IMR-90 (cell line): ENCODE measurements around the gene MLYCD. TPM values are rescaled to one million over a fixed set of nuclear protein-coding genes. Genes with fewer than 3 reads are reported as not detected.

Source experiments
- ATAC-seq: fragments of 200-7000 bp; cut with Tn5 transposase; 2 replicates; pipeline ENCODE4 v1.9.1; 2020; ENCODE audit warnings: low read depth, mild to moderate bottlenecking, moderate library complexity
- BruUV-seq: library from RNA; stranded (reverse); fragments of 400-500 nt; replicated peaks from 2 replicates; lab custom pipeline; 2021; lab: Mats Ljungman, UMichigan
- CTCF ChIA-PET: fragments of 300-600 bp; formaldehyde crosslinking; extraction: SDS; loops from one replicate; lab custom pipeline; 2021; ENCODE audit warnings: antibody characterized with exemption; lab: Yijun Ruan, JAX
- POLR2A ChIA-PET: fragments of 300-600 bp; sonication (Branson Sonifier 250); formaldehyde crosslinking; loops from one replicate; lab custom pipeline; 2022; ENCODE audit warnings: antibody characterized with exemption; ENCODE audit not compliant: unreplicated experiment; lab: Charles Lee
- DNase-seq: peaks from one replicate; pipeline ENCODE4 v3.0.0; 2013
- H2AFZ ChIP-seq: replicated peaks from 2 replicates; pipeline ENCODE3; 2013; ENCODE audit warnings: low read length, mild to moderate bottlenecking; ENCODE audit not compliant: poor library complexity
- H2AK5ac ChIP-seq: 2 replicates; pipeline ENCODE4 v1.6.1; 2013; ENCODE audit warnings: low read depth, low read length, inconsistent platforms
- H2AK9ac ChIP-seq: replicated peaks from 2 replicates; pipeline ENCODE3; 2013; ENCODE audit warnings: mild to moderate bottlenecking, low read depth, low read length, moderate library complexity; ENCODE audit not compliant: poor library complexity
- H2BK120ac ChIP-seq: 2 replicates; pipeline ENCODE4 v1.6.1; 2013; ENCODE audit warnings: low read depth, low read length, inconsistent platforms
- H2BK15ac ChIP-seq: 3 replicates; pipeline ENCODE4 v1.6.1; 2013; ENCODE audit warnings: low read depth, low read length, inconsistent platforms
- H2BK20ac ChIP-seq: 2 replicates; pipeline ENCODE4 v1.6.1; 2013; ENCODE audit warnings: low read depth, mild to moderate bottlenecking, inconsistent platforms, low read length, moderate library complexity
- H2BK5ac ChIP-seq: 2 replicates; pipeline ENCODE4 v1.6.1; 2013; ENCODE audit warnings: mild to moderate bottlenecking, low read depth, low read length, inconsistent platforms; ENCODE audit not compliant: poor library complexity, severe bottlenecking
- H3K14ac ChIP-seq: replicated peaks from 2 replicates; pipeline ENCODE4 v1.6.1; 2013; ENCODE audit warnings: low read depth, low read length, inconsistent platforms
- H3K18ac ChIP-seq: 2 replicates; pipeline ENCODE4 v1.6.1; 2013; ENCODE audit warnings: low read depth, low read length, control low read depth
- H3K23ac ChIP-seq: 2 replicates; pipeline ENCODE4 v1.6.1; 2013; ENCODE audit warnings: low read depth, low read length, inconsistent platforms
- H3K27ac ChIP-seq: 2 replicates; pipeline ENCODE4 v1.5.1; 2013; ENCODE audit warnings: mild to moderate bottlenecking, control low read depth, low read length; ENCODE audit not compliant: insufficient read depth
- H3K27me3 ChIP-seq: 2 replicates; pipeline ENCODE4 v1.6.1; 2013; ENCODE audit warnings: low read length; ENCODE audit not compliant: control insufficient read depth, insufficient read depth
- H3K36me3 ChIP-seq: 2 replicates; pipeline ENCODE4 v1.6.1; 2013; ENCODE audit warnings: low read length, mixed read lengths; ENCODE audit not compliant: control insufficient read depth, insufficient read depth
- H3K4ac ChIP-seq: 2 replicates; pipeline ENCODE4 v1.6.1; 2013; ENCODE audit warnings: low read depth, low read length, inconsistent platforms
- H3K4me1 ChIP-seq: 2 replicates; pipeline ENCODE4 v1.6.1; 2013; ENCODE audit warnings: low read length, mixed read lengths; ENCODE audit not compliant: control insufficient read depth, insufficient read depth
- H3K4me2 ChIP-seq: 2 replicates; pipeline ENCODE4 v1.6.1; 2013; ENCODE audit warnings: low read depth, mild to moderate bottlenecking, control low read depth, low read length, moderate library complexity
- H3K4me3 ChIP-seq: 2 replicates; pipeline ENCODE4 v1.5.1; 2013; ENCODE audit warnings: low read depth, mild to moderate bottlenecking, control low read depth, low read length, moderate library complexity; ENCODE audit not compliant: insufficient read depth
- H3K56ac ChIP-seq: 2 replicates; pipeline ENCODE4 v1.6.1; 2013; ENCODE audit warnings: low read length, inconsistent platforms; ENCODE audit not compliant: insufficient read depth; ENCODE audit errors: extremely low read depth
- H3K79me1 ChIP-seq, 2 experiments: 2 replicates each; pipeline ENCODE4 v1.6.1; 2013; ENCODE audit warnings: low read length in 2 of 2, inconsistent platforms in 1 of 2, low read depth in 1 of 2
- H3K9ac ChIP-seq: 2 replicates; pipeline ENCODE4 v1.6.1; 2013; ENCODE audit warnings: low read depth, low read length, control low read depth
- H3K9me1 ChIP-seq: 2 replicates; pipeline ENCODE4 v1.6.1; 2013; ENCODE audit warnings: low read length, inconsistent platforms; ENCODE audit not compliant: insufficient read depth
- H3K9me3 ChIP-seq: 2 replicates; pipeline ENCODE4 v1.6.1; 2013; ENCODE audit warnings: low read length; ENCODE audit not compliant: control insufficient read depth, insufficient read depth
- H4K20me1 ChIP-seq: 2 replicates; pipeline ENCODE4 v1.6.1; 2013; ENCODE audit warnings: low read length, inconsistent platforms; ENCODE audit not compliant: insufficient read depth
- H4K5ac ChIP-seq: 2 replicates; pipeline ENCODE4 v1.6.1; 2013; ENCODE audit warnings: mild to moderate bottlenecking, low read depth, low read length, control low read depth
- H4K8ac ChIP-seq, 2 experiments: 2 replicates each; pipeline ENCODE4 v1.6.1; 2013; ENCODE audit warnings: low read depth in 2 of 2, low read length in 2 of 2, control low read depth in 1 of 2, inconsistent platforms in 1 of 2
- H4K91ac ChIP-seq: 2 replicates; pipeline ENCODE4 v1.6.1; 2013; ENCODE audit warnings: low read depth, low read length, inconsistent platforms; ENCODE audit not compliant: insufficient read depth
- CEBPB ChIP-seq: IDR thresholded peaks from 2 replicates; pipeline ENCODE4 v1.6.1; 2012; ENCODE audit warnings: low read depth, low read length, improper control_type of control experiment
- RAD21 ChIP-seq: IDR thresholded peaks from 2 replicates; pipeline ENCODE4 v1.6.1; 2012; ENCODE audit warnings: low read length, improper control_type of control experiment
- WGBS, 2 experiments: methylation state at CpG; one replicate each; pipeline versions ENCODE4 v1.1.5 to v1.1.7; 2013; ENCODE audit warnings: missing lambda C conversion rate in 2 of 2; ENCODE audit not compliant: insufficient read length in 1 of 2; ENCODE audit errors: extremely low coverage in 2 of 2; 5-methylcytosine and 5-hydroxymethylcytosine counted together
- dilution Hi-C: fragments of 300-500 bp; cut with HindIII; formaldehyde crosslinking; loops from one replicate; pipeline ENCODE4 v1.14.3; 2018; ENCODE audit warnings: low sequenced_read_pairs; ENCODE audit not compliant: unreplicated experiment
- in situ Hi-C: fragments of 300-500 bp; cut with MboI; formaldehyde crosslinking; loops from 3 replicates; pipeline ENCODE4 v1.14.3; 2019; ENCODE audit warnings: low sequenced_read_pairs, inconsistent platforms, mixed read lengths
- intact Hi-C: fragments of 100-400 bp; cut with micrococcal nuclease; formaldehyde crosslinking; loops from 2 replicates; pipeline ENCODE4 v1.10.0; 2022
- polyA plus RNA-seq, 3 experiments: library from polyadenylated mRNA; depleted of rRNA; stranded (reverse); fragments of >200 nt; gene quantifications; 2 replicates each; pipeline ENCODE4 v1.2.3, GENCODE V29; 2012; ENCODE audit warnings: low replicate concordance in 1 of 3
- total RNA-seq: library from RNA; depleted of rRNA; stranded (reverse); fragments of >200 nt; gene quantifications from 2 replicates; pipeline ENCODE4 v1.2.3, GENCODE V29; 2012

MLYCD gene
- total and polyA plus RNA-seq, 2 of the 4 experiments (the other 2 are of a cell fraction): 1.9 to 2.7 TPM

- Histone ChIP-seq H2AFZ (no peak overlapping the region), H2BK20ac (no peak overlapping the region), H3K56ac (no peak overlapping the region), H3K36me3 (peaks cover 37% of the 10 kb centered on the region), H3K9ac (no peak overlapping the region), H2BK5ac (no peak overlapping the region), H4K5ac (no peak overlapping the region), H2AK9ac (peak overlapping the region; percentile 47), H3K14ac (no peak overlapping the region), H3K4me3 (no peak overlapping the region), H2BK15ac (no peak overlapping the region), H3K18ac (no peak overlapping the region), H3K27me3 (no peaks in the 10 kb centered on the region), H3K9me1 (no peaks in the 10 kb centered on the region), H4K91ac (no peak overlapping the region), H4K20me1 (peaks cover 21% of the 10 kb centered on the region; the same call in 1 of the 2 replicates), H4K8ac (no peak overlapping the region), H2AK5ac (no peak overlapping the region), H3K27ac (no peak overlapping the region), H3K4me2 (no peak overlapping the region), H3K23ac (no peak overlapping the region), H2BK120ac (no peak overlapping the region), H3K4me1 (peaks cover 10% of the 10 kb centered on the region), H3K9me3 (no peaks in the 10 kb centered on the region), H3K79me1 (peaks cover 0 to 25% of the 10 kb centered on the region in 2 experiments; a peak in 1 of 4 replicates), H3K4ac (no peak overlapping the region)
- no TSS peak for BruUV-seq
- ATAC-seq (no peak), DNase-seq (peak; percentile 19)
- dilution Hi-C loops: no loop called here
- ChIA-PET POLR2A (no interaction called here), CTCF (no interaction called here)
- intact Hi-C loops: no loop called here
- TF ChIP-seq CEBPB: no peak
- no peak for TF ChIP-seq RAD21
- WGBS, 2 experiments: 92% methylated on average over 4 of the region's 21 CpGs; no CpG with 5 or more reads in 1 of the 2 experiments
- in situ Hi-C loops: loop anchor here (25.0 kb wide), 1 partner anchor 529 kb away; no protein-coding TSS in a partner anchor
Measured at GRCh38 chr16:83958137-83958845, 59.4 kb downstream of the MLYCD start.
